Embryonic facial prominence (tissue), 1 donor: ENCODE results near the gene PRELID3B.

Experiments used
- DNase-seq: peaks from one replicate; pipeline ENCODE4 v3.0.0-alpha.2; 2016; ENCODE audit errors: extremely low spot score

Gene PRELID3B

DNA sequence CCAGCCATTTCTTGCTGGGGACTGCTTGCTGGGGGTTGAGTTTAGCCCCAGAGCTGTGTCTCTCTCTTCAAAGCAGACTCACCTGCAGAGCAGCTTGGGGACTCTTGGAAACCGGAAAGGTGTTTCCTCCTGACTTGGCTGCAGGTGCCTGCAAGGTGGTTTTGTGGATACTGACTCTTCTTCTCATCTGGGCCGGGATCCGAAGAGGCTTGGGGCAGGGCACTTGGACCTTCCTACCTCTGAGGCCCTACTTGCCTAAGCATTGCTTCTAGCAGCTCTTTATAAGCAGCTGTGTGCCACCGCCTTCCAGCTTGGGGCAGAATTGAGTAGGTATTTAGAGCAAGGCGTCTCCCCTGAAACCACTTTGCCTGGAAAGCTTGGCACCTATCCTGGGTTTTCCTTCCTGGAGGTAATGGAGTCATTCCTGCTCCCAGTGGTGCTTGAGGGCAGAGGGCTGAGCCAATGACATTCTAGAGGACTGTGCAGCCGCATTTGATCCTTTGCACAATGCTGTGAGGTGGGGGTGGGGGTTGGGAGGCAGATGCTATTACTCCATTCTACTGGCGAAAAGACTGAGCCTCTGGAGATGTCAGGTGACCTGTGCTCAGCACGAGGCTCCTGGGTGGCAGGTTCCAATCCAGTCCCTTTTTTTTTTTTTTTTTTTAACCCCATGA lies 32.1 kb downstream of the PRELID3B start:
- no peak for DNase-seq

DNA sequence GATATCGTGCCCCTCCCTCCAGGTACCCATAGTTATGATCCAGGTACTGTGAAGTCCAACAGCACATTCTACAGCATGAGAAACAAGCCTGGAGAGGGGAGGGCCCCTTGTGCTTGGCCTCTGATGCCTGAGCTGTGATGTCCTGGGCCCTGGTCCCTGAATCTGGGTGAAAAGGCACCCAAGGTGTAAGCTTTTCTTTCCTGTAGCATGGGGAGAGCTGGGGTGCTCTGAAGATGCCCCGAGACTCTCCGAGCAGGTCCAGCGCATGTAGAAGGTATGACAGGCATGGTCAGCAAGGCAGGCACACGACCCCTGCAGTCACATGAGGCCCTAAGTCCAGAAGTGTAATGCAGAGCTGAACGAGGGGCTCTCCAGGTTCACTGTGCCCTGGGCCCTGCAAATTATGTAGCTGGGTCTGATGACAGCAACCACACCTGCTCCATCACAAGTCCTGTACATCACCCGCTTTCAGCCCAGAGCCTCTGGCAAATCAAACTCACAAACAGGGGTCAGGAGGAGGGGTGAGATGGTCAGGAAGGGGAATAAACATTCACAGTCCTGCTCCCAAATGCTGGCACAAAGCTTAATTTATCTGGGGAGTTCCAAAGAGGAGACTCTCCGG lies 33.8 kb downstream of the PRELID3B start:
- no peak for DNase-seq

DNA sequence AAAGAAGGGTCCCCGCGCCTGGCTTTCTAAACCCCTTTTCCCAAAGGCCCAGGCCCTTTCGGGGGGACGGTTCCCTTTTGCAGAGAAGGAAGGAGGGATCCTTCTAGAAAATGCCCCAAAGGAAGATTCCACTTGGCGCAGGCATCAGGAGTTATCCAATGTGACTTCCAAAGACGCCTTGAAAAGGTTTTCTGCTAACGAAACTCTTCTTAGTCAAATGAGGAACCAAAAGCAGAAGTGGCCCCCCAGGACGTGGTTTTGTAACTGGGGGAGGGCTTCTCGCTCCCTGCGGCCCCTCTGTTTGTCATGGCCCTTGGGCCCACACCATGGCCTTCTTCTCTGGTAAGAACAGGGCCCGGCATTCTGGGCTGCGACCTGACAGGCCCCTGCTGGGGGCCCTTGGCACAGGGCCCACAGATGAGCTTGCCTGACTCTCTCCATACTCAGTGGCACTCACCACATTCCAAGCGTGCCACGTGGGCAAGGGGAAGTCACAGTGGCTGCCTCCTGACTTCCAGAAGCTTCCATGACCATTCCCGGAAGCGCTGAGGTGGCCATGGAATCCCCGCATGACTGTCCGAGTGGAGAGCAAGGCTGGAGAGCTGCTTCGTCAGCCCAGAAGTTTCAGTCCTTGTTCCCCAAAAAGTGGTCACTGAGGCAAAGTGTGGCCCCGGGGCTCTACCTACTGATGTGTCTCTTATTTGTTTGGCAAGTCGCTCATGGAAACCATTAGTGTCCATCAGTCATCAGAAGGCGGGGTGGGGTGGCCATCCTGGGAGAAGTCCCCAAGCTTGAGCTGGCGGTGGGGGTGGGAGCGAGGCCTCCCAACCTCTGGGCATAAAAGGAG lies 34.7 kb downstream of the PRELID3B start:
- DNase-seq = no peak

DNA sequence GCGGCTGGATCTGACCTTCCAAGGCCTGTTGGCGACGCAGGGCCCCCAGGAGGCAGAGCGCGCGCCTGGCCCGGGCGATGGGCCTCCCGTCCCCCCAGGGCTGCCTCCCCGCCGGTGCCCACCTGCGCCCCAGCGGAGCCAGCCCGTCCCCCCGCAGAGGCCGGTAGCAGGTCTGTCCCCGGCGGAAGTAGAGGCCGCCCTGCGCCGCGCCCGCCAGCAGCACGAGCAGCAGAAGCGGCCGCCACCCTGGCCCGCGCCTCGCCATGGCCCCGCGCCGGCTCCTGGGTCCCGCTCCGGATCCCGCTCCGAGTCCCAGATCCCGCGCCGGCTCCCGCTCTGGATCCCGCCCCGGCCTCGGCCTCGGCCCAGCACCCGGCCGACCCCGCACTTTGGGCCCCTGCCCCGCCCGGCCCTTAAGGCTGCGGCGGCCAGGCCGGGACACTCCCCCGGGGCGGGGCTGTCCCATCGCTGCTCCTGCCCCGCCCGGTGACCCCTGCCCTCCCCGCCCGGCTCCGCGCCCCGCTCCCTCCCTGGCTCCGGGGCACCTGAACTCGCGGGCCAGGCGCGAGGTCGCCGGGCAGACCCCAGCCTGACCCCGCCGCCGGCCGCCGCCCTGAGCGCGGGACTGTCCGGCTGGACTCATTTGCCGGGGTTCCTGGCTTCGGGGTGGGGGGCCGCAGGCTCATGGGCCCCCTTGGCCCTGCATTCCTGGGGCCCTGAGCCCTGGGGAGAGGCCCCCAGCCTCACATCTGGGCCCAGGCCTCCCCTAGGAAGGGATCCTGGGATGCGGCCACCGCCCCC lies 35.5 kb downstream of the PRELID3B start, which contains the start of gene CTSZ:
TSS of gene CTSZ (minus strand) at position 391 of the 801 bp plus-strand sequence. CDS start at position 265, 126 bp downstream.
- no peak for DNase-seq

DNA sequence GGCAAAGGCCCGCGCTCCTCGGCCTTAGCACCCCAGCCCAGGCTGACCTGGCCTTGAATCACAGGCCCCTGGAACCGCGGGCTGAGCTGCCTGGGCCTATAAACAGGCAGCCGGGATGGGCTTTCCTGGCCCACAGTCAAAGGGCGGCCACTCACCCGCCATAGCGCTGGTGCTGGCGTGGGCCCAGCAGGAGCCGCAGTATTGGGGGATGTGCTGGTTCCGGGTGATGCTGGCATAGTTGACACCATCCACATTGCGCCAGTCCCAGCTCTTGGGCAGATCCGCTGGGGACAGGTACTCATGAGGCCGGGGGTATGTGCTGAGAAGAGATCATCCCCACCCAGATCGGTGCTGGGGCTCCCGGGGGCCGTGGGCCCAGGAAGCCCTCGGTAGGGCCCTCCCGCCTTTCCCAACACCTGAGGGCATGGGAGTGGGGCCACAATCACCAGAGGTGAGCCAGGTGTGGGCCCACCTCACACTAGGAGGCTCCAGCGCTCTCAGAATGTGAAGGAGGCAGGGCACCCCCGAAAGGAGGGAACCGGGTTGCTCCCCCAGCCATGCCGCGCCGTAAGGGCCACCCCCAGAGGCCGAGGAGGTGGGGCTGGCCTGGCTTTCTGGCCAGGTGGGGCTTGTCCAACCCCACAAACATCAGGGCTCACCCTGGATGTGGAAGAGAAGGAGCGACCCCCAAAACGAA lies 36.3 kb downstream of the PRELID3B start:
- DNase-seq = no peak

DNA sequence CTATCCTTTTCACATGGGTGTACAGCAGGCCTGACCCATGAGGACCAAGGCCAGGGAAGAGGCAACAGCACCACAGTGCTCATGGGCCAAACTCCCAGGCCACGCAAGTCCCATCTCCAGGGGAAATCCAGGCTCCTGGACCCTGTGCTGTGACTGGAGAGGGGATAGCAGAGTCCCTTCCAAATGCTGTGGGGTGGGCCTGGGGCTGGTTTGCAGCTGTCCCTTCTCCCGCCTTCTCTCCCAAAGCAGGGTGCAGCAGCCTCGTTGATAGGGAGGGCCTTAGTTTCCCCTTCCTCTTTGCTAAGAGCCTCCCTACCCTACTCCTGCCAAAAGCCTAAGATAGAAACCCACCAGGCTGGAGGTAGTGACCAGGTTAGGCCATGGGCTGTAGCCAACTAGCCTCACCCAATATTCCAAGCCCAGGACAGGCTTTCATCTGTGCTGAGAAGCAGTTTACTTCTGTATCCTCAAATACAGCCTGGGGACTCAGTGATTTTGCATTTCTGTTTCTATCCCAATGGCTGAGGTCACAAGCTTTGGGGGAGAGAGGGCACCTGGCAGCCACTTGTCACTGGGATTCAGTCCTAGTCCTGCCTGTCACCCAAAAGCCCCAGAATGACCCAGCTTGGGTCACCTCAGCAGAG lies 36.9 kb downstream of the PRELID3B start:
- DNase-seq = no peak

DNA sequence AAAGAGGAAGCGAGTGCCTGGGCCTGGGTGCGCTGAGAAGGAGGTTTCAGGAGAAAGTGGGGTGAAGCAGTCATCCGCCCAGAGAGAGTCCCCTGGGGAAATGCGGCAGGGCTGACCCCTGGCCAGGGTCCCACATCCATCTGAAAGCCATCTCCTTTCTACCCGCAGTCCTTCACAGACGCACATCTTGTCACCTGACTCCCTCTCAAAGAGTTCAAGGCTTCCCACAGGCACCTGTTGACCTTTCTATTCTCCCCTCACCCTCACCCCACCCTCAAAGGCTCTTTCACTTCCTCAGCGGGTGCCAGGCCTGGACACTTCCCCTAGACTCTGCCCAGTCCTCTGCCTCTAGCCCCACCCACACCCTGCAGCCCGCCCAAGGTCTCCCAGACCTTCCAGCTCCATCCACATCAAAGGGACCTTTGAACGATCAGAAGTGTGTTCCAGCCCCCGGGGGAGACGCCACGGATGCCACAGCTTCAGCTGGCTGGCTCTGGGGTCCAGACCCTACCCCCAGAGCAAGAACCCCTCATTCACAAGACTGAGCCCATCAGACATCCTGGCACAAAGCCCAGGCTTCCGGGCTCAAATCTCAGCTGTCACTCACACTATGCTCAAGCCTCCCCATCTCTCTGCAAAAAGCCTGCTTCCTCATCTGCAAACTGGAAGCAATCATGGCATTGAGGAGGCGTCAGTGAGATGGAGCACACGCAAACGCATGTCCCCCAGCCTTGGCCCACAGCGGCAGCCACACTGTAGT lies 37.6 kb downstream of the PRELID3B start:
- DNase-seq = no peak

DNA sequence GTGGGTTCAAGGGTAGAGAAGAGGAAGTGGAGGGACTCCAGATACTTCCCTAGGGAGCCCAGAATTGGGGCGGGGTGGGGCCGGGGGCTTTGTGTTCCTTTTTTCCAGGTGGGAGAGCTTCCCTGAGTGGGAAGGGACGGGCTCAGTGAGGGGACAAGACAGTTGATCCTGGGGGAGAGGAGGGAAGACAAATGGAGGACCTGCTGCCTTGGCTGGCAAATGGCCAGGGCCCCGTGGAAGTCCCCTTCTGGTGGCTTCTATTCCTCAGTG lies 38.2 kb downstream of the PRELID3B start:
- DNase-seq = no peak

DNA sequence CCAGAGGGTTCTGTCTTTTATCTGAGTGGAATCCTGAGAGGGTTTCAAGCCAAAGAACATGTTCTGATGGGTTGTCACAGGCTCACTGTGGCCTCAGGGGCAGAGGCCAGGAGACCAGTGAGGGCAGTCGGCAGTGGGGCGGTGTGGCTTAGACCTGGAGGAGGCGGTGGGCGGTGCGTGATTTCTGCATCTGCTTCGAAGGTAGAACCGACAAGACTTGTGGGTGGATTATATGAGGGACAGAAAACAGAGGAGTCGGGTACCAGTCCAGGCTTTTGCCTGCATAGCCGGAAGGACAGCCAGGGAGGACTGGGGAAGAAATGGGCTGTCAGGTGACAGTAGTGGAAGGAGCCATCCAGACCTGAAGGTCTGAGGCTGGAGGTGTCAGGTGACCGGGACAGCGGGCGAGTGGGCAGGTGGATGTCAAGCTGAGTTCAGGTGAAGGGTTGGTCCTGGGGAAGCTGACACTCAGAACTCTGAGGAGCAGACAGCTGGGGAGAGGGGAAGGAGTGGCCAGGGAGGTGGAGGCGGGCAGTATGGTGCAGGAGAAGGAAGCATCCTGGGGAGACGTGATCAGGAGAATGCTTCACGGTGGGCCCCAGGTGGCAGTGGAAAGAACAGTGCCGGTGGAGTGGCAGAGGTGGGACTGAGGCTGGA lies 38.6 kb downstream of the PRELID3B start:
- no peak for DNase-seq

DNA sequence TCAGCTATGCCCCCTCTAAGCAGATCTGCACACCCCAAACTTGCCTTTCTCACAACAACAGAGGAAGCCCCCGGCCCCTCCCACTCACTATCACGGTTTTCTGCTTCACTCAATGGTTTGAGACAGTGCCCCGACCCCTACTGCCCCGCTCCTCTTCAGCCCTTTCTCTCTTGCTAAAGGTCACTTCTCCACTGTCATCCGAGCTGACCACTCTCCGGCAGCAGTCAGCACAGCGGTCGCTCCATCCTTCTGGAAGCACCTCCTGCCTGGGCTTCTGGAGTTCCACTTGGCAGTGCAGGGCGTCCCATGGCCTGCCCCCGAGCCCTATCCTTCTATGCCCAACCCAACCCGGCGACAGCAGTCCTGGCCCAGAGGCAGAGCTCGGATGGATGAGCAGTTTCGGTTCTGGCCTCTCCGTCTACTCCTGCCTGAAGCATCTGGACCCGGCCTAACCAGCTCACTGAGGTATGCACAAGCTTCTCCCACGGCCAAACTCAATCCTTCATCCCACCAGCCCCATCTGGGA lies 39.6 kb downstream of the PRELID3B start:
- no peak for DNase-seq

DNA sequence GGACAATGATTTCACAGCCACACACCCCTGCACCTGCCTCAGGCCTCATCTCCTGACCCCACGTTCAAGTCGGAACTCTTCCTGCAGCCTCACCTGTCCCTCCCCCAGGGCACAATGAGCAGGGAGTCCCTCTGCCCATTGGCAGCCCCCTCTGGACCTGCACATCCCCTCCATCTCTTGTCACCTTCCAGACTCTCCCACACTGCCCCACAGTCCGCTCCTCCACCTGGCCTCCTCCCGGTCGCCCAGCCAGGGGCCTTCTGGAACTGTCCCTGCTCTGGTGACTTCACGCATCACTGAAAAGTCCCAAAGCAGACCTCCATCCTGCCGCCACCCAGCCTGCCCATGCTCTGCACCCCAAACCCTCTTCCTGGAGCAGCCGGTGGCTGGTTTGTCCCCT lies 40.2 kb downstream of the PRELID3B start:
- DNase-seq = no peak

DNA sequence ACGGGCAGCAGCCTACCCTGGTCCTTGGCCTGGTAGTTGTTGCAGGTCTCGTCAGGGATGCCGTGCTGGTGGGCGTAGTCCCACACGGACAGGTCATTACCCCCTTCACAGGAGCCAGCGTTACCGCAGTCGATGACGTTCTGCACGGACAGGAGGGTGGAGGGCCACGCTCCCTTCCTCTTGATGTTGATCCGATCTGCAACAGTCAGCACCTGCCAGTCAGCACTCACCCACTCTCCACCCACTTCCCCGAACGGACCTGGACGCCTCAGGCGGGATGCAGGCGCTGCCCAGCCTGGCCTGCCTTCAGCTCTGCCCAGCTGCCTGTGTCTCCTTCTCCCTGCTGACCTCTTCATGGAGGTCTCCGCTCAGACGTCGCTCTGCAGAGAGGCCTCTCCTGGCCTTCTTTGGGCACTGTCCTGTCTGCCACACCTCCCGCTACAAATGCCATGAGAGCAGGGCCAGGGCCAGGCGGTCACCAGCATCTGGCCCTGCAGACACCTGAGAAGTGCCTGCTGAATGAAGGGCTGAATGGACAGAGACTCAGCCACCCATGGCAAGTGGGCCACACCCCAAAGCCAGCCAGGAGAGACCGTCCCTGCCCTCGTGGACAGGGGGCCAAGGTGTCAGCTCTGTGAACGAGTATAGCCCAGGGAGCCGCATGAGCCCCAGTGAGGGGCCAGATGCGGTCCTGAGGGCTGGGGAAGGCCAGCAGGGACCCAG lies 41.0 kb downstream of the PRELID3B start:
- DNase-seq = no peak

DNA sequence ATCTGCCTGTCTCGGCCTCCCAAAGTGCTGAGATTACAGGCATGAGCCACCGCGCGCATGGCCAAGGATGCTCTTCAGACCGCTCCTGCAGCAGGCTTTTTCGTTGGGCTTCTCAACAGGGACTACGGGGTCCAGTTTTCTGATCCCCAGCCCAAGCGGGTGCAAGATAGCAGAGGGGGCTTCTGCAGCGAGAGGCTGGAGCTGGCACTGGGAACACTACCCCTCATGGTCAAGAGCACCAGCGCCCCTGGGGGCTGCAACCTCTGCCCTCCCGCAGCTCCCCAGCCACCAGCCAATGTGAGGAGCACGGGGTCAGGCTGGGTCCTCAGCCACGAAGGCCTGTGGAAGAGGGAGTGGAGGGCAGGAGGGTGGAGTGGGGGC lies 41.5 kb downstream of the PRELID3B start:
- DNase-seq = no peak

DNA sequence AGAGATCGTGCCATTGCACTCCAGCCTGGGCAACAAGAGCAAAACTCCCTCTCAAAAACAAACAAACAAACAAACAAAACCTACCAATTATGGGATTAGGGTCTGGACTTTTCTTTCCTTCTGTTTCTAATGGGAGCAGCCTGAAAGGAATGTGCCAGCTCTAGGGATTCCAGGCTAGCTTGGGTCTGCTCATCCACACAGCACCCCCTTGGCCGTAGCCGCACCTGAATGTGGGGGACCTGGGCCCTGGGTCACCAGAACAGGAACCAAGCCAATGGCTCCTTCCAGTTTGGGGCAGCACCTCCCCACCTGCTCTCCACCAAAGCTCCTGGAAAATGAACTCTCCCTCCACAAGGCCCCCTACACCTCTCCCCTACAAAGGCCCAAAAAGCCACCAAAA lies 42.3 kb downstream of the PRELID3B start:
- no peak for DNase-seq

DNA sequence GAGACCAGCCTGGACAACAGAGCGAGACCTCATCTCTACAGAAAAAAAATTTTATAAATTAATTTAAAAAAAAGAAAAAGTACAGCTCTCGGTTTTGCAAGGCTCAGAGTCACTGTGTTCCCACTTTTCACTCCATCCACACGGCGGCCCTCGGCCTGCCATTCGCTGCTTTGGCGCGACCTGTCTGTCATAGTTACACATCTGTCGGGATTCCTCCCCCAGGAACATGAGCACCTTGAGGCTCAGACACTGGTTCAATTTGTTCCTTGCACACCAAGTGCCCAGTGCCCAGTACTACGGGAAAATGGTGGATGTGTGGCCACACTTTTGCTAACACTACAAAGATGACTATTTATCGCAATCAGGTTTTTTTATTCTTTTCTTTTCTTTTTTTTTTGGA lies 43.9 kb downstream of the PRELID3B start:
- no peak for DNase-seq

DNA sequence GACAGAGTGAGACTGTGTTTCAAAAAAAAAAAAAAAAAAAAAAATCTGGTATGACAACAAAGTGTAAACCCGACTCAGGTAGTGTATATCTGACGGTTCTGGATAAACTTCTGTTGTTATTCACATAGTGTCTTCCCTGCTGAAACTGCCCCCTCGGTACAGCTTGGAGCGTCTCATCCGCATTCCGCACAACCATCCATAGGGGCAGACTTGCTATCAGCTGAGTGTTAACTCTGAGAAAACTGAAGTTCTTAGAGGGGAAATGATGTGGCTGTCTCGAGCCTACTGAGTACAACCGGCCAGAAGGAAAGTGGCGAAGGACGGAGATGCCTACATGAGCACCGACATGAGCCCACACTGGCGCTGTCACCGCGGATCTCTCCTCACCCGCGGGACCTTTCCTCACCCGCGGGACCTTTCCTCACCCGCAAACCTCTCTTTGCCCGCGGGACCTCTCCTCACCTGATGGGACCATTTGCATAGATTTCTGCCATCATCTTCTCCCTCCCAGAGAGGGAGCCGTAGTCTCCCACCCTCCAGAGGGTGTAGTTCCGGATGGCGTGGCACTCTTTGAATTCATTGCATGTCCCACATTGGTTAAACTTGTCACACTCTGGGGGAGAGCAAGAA lies 45.3 kb downstream of the PRELID3B start:
- DNase-seq = no peak

DNA sequence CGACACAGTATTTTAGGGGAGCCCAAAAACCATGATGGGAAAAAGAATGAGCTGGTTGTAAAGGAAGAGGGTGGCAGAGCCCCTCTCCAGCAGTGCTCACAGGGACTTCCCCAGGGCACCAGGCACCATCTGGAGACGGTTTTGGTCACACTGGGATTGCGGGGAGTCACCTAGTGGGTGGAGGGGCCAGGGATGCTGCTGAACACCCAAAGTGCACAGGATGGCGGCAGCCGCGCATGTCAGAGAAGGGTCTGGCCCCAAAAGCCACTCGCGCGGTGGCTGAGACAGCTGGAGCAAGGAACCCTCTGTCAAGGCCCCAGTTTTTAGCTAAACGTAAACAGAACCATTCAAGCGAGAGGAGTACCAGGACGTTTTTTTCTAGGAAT lies 46.4 kb downstream of the PRELID3B start:
- no peak for DNase-seq

DNA sequence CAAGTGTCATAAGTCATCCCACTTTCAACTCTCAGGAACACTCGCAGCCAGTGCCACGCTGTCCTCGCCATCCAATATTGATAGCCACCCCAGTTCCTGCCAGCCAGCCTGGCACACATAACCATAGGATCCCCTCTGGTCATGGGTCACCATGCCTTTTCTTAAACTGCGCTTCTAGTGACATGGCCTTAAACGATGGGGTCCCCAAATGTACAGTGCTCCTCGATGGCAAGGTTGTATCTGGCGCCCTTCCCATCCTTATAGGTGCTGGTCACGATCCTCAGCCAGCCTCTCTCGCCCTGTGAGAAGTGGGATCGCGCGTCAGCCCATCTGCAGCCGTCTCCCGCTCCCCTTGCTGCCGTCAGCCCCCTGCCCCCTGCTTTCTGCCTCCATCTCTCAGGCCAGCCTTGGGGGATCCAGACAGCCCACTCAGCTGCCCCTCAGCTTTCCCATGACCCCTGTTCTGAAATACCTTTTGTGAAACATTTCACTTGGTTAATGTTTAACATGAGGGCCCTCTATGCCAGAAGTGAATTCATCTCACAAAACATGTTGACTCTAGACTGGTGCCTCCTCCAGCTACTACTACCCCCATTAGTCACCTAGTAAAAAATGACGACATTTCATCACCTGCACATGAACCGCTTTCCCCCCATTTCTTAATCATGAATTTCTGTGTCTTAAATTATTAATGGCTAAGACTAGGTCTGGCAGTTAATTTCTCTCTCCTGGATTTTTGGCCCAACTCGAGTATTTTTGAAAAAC lies 46.9 kb downstream of the PRELID3B start:
- DNase-seq = no peak
